ENCODE measurements around the gene EIF2S2.
"Not testable (repeated sequence)": the region's sequence is repeated elsewhere in the genome, so short reads cannot be mapped to it uniquely, and the experiment has no call there.

EIF2S2 gene

GRCh38 chr20:34111702-34112599 lies at the start of gene EIF2S2:
TSS of gene EIF2S2 (minus strand) at chr20:34112243. CDS start at chr20:34112110, 133 bp downstream.
- TF ChIP-seq CTCF (IDR thresholded peaks at IDR 0.05; ENCODE audit: low read depth, low read length, missing control alignments): no peak
- peak; percentile 90 for DNase-seq (ENCODE audit: extremely low read depth, low read depth)
- peak within 1 kb of the TSS; percentile 99 for H3K4me3 ChIP-seq (replicated peaks; ENCODE audit: low read depth, low read length)

GRCh38 chr20:34157697-34158096 lies 45.7 kb upstream of the EIF2S2 start:
- DNase-seq (ENCODE audit: extremely low read depth, low read depth); H3K4me3 ChIP-seq (replicated peaks; ENCODE audit: low read depth, low read length): not testable (repeated sequence)

- no peak for TF ChIP-seq CTCF (IDR thresholded peaks at IDR 0.05; ENCODE audit: low read depth, low read length, missing control alignments)
- DNase-seq (ENCODE audit: extremely low read depth, low read depth): no peak
- no peak overlapping the region for H3K4me3 ChIP-seq (replicated peaks; ENCODE audit: low read depth, low read length)
Observed at GRCh38 chr20:34155836-34156235, 43.8 kb upstream of the EIF2S2 start.

GRCh38 chr20:34153169-34153568 lies 41.1 kb upstream of the EIF2S2 start:
- not testable (repeated sequence) for H3K4me3 ChIP-seq (replicated peaks; ENCODE audit: low read depth, low read length); DNase-seq (ENCODE audit: extremely low read depth, low read depth)

- not testable (repeated sequence) for DNase-seq (ENCODE audit: extremely low read depth, low read depth); H3K4me3 ChIP-seq (replicated peaks; ENCODE audit: low read depth, low read length)
Observed at GRCh38 chr20:34152073-34152472, 40.0 kb upstream of the EIF2S2 start.

GRCh38 chr20:34150306-34151000 lies 38.4 kb upstream of the EIF2S2 start:
- no peak for TF ChIP-seq CTCF (IDR thresholded peaks at IDR 0.05; ENCODE audit: low read depth, low read length, missing control alignments)
- no peak overlapping the region for H3K4me3 ChIP-seq (replicated peaks; ENCODE audit: low read depth, low read length)
- DNase-seq (ENCODE audit: extremely low read depth, low read depth): no peak

- H3K4me3 ChIP-seq (replicated peaks; ENCODE audit: low read depth, low read length): no peak overlapping the region
- no peak for TF ChIP-seq CTCF (IDR thresholded peaks at IDR 0.05; ENCODE audit: low read depth, low read length, missing control alignments)
- DNase-seq (ENCODE audit: extremely low read depth, low read depth): no peak
Observed at GRCh38 chr20:34145280-34145819, 33.3 kb upstream of the EIF2S2 start.

- no peak for DNase-seq (ENCODE audit: extremely low read depth, low read depth)
- no peak for TF ChIP-seq CTCF (IDR thresholded peaks at IDR 0.05; ENCODE audit: low read depth, low read length, missing control alignments)
- H3K4me3 ChIP-seq (replicated peaks; ENCODE audit: low read depth, low read length): no peak overlapping the region
Observed at GRCh38 chr20:34143951-34144350, 31.9 kb upstream of the EIF2S2 start.
